Stimulated activated CD4-positive, alpha-beta T cell treated with anti-CD3 and anti-CD28 coated beads, Interleukin-4, amount 100 ng/mL, for 24 hours (primary cell): ENCODE data around the gene BCL7B.
"Not testable (repeated sequence)": the region's sequence is repeated elsewhere in the genome, so short reads cannot be mapped to it uniquely, and the experiment has no call there.

Experiments used
- DNase-seq: peaks from one replicate; pipeline ENCODE4 v3.0.0-alpha.2; 2020

The BCL7B gene

DNA sequence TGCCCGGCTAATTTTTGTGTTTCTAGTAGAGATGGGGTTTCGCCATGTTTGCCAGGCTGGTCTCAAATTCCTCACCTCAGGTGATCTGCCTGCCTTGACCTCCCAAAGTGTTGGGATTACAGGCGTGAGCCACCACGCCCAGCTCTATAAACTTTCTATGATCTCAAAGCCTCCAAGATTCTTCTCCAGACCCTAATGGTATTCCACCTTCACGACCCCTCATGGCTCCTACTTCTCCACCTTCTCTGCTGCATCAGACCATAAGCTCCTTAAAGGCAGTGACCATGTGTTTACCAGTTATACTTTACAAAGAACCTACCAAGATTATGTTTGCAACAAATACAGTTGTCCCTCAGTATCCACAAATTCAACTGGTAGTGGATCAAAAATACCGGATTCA lies 25.3 kb downstream of the BCL7B start:
- no peak for DNase-seq

DNA sequence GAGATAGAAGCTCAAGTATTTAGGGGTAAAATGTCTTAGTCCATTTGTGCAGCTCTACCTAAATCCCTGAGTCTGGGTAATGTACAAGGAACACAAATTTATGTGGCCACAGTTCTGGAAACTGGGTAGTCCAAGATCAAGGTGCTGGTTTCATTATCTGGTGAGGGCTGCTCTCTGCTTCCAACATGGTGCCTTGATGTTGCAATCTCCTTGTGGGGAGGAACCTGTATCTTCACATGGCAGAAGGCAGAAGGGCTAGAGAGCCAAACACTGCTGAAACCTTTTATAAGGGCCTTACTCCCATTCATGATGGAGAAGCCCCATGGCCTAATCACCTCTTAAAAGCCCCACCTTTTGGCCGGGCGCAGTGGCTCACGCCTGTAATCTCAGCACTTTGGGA lies 26.7 kb downstream of the BCL7B start:
- DNase-seq, result no peak

DNA sequence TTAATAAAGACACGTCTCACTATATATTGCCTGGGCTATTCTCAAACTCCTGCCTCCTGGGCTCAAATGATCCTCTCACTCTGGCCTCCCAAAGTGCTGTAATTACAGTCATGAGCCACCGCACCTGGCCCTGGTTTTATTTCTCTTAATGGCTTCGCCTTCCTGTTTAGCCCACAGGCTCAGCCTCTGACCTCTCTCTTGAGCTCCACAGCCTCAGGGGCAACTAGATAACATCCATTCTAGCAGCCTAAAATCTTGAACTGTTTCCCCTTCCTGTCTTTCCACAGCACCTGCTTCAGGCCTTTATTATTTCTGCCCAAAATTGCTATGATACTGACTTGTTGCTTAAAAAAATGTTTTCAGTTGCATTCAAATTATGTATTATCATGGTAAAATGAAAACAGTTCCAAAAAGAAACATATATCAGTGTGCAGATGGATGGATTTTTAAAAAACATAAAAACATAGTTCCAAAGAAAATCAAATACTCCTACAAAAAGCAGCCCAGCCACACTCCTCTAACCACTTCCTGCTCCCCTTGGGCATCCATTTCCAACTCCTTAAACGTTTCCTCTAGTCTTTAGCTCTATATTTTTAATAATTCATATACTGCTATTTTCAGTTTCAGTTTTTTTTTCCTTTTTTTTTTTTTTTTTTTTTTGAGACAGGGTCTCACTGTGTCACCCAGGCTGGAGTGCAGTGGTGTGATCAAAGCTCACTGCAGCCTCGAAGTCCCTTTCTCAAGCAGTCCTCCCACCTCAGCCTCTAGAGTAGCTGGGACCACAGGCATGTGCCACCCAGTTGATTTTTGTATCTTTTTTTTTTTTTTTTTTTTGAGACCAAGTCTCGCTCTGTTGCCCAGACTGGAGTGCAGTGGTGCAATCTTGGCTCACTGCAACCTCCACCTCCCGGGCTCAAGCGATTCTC lies 30.3 kb downstream of the BCL7B start:
- no peak for DNase-seq

DNA sequence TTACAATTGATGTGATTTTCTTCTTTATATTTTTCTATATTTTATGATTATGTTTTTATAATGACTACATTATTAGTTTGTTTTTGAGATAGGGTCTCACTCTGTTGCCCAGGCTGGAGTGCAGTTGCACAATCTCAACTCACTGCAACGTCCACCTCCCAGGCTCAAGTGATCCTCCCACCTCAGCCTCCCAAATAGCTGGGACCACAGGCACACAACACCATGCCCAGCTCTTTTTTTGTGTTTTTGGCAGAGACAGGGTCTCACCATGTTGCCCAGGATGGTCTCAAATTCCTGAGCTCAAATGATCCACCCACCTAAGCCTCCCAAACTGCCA lies 31.4 kb downstream of the BCL7B start:
- not testable (repeated sequence) for DNase-seq

DNA sequence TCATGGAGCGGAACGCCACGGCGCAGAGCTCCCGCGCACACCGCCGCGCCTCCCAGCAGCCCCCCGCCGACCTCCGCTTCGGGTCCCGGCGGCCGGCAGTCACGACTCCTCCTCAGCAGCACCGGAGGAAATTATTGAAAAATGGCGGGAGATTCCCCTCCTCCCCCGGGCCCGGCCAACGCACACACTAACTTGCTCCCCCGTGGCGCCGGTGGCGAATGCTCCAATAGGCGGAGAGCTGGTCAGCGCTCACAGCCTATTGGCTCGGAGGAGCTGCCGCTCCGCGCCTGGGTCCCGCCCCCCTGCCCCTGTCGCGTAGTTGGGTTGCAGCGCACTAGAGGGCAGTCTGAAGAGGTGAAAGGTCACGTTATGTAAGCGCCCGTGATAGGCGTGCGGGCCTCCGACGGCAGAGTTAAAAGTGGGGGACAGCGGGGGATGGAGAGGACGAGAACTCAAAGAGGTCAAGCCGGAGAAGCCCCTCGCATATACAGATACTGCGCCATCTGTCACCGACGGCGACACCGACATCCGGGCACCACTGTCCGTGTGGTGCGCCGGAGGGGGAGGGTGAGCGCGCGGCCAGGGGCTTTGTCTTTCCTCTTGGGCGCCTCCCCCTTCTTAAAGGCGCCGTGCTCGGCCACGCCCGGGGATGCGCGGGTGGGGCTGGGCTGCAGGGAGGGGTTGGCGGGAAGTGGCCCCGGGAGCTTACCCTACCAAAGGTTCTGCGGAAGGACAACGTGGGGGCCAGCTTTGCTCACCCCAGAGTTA lies 35.2 kb downstream of the BCL7B start, which contains the start of gene BAZ1B:
Gene BAZ1B (minus strand): TSS at position 189 of the 768 bp plus-strand sequence. CDS start 360 bp downstream, outside the sequence.
- DNase-seq, result peak; percentile 97

DNA sequence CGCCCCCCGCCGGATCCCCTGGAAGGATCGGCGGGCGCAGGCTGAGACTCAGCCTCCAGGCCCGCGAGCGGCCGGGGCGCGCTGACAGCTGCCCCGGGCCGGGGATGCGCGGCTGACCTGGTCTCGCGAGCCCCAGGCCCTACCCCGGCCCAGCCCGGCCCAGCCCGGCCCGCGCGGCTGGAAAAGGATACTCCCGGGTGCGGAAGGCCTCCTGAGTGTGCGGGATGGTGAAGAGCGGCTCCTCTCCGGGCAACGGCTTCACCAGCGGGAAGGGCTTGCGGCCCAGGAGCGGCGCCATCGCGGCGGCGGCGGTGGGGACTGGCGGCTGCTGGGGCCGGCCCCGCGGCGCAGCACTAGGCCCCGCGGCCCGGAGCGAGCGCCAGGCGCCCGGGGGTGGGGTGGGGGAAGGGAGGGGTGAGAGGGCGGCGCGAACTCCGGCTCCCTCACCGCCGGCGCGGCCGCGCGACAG lies 35.8 kb downstream of the BCL7B start:
- no peak for DNase-seq

DNA sequence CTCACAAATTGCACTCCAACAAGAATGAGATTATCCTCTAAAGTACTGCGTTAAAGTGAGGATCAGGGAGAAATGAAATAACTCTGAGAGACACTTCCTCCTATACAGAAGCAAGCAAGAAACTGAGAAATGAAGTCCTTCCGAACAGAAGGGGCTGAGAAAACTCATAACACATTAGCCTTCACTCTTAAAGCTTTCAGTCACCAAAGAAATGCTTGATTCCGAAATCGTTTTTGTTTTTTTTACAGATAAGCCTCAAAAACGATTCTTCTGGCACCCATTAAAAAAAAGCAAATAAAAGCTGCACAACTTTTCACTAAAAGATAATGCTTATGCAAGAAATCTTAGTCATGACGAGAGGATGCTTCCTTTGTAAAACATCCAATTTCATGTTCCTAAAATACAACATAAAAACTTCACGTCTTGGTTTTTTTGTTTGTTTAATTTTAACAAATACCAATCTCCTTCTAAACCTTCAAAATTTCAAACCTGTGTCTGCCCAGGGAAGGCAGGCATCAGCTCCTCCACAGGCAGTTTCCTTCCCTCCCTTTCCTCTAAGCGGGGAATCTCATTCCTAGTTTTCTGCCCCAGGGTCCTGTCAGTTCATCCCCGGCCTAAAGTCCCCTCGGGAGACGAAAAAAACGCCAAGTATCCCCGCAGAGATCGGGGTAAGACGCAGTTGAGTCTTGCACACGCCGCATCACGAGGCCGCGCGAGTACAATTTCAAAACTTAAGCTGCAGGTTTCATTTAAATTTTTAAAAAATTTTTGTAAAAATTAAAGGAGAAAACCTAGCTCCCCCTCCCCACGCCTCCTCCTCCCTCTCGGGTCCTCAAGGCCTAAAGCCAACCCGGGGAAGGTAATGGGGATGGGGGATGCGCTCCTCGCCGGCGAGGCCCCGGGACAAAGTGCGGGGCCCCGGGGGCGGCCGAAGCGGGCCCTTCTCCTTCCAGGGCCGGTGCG lies 36.5 kb downstream of the BCL7B start:
- peak; percentile 15 for DNase-seq

DNA sequence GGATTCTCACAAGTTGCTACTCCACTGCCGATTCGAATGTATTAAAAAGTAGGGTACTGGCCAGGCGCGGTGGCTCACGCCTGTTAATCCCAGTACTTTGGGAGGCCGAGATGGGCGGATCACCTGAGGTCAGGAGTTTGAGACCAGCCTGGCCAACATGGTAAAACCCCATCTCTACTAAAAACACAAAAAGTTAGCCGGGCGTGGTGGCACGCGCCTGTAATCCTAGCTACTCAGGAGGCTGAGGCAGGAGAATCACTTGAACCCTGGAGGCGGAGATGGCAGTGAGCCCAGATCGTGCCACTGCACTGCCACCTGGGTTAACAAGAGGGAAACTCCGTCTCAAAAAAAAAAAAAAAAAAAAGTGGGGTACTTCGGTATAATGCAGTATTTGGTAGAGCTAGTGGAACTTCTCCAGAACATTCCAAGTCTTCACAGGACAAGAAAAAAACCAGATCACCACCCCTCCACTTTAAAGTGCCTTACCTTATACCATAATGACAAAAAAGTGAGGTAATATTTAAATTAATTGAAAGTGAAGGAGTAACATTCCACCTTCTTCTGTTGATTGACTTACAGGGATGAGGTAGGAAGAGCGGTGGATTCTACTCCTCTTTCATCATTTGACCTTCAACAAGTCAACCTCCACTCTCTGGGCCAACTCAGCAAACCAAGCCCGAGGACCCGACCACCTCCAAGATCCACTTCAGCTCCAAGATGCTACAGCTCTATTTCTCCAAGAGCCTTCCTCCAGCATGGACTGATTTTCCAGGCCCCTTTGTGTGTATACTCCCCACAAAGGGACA lies 37.4 kb downstream of the BCL7B start:
- peak; percentile 16 for DNase-seq

DNA sequence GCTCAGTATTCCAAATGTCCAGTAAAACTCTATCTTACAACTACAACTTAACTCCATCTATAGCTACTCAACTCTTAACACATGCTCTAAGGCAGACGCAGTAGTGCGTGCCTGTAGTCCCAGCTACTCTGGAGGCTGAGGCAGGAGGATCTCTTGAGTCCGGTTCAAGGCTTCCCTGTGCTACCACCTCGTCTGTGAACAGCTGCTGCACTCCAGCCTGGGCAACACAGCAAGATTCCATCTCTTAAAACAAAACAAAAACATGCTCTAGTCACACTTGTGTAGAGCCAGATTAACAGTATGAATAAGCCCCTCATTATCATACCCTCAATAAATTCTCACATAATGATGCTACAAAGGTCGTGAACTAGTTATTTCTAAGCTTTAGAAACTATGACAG lies 39.0 kb downstream of the BCL7B start:
- DNase-seq, result no peak

DNA sequence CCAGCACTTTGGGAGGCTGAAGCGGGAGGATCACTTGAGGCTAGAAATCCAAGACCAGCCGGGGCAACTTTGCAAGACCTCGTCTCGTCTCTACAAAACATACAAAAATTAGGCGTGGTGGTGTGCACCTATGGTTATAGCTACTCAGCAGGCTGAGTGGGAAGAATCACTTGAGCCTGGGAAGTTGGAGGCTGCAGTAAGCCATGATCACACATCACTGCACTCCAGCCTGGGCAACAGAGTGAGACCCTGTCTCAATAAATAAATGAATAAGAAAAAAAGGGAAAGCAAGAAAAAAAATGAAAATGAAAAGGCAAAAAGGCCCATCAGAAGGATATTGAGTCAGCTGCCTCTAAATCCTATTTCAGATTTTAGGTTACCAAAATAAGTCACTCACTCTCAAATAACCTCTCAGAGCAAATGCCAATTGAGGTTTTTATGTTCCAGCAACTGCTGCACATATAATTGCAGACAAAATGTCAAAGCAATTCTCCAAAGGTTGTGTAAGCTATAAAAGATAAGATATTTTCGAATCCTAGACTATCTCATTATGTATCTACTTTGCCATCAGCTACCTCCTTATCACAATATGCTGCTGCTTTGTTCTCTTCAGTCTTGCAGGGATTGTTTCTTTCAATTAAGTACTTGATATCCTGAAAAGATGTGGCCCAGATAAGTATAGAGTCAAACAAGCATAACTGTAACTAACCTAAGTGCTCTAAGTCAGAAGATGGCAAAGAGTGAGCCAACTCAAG lies 40.1 kb downstream of the BCL7B start:
- DNase-seq, result no peak

DNA sequence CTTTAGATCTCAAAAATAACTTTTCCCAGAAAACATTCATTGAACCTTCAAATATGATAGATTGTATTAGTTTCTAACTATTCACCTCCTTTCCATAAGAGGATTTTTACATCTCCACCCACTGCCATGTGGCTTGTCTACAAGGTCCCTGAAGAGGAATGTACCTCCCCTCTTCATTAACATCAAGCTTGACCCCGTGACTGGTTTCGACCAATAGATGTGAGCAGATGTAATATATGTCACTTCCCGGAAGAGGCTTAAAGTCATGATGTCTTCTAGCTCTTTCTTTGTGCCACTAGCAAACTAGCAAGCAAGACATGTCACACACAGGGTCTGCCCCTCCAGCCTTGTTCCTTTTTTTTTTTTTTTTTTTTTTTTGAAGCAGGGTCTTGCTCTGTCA lies 42.3 kb downstream of the BCL7B start:
- no peak for DNase-seq

DNA sequence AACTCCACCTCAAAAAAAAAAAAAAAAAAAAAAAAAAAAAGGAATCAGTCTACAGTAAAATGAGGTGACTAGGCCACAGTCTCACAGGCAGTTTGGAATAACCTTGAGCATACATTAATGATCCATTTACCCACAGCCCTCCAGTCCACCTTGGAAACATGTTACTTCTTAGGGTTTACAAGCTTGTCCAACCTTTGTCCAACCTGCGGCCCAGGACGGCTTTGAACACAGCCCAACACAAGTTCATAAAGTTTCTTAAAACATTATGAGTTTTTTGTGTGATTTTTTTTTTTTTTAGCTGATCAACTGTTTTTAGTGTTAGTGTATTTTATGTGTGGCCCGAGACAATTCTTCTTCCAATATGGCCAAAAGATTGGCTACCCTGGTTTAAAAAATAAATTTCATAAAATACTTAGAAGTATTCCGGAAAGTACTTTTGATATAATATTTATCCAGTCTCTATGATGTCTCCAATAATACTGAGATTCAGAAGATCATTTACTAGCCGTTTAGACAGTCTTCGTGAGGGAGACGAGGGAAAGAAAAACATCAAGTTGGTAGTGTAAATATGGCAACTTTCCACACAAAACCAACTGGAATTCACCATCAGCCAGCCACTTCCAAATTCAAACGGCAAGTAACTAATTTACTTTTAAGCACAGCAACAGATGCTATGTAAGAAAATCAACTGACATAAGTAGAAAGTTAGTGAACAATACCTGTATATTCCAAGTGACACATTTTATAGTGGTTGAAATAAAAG lies 45.3 kb downstream of the BCL7B start:
- no peak for DNase-seq

DNA sequence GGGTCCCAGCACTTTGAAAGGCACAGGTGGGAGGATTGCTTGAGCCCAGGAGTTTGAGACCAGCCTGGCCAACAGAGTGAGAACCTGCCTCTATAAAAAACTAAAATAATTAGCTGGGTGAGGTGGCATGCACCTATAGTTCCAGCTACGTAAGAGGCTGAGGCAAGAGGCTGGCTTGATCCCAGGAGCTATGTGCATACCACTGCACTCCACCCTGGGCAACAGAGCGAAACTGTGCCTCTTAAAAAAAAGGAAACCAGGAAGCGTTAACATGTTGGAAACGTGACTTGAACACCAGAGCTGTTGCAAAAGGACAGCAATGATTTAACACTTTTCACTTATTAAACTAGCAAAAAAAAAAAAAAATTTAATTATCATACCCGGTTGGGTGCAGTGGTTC lies 48.0 kb downstream of the BCL7B start:
- DNase-seq, result no peak

DNA sequence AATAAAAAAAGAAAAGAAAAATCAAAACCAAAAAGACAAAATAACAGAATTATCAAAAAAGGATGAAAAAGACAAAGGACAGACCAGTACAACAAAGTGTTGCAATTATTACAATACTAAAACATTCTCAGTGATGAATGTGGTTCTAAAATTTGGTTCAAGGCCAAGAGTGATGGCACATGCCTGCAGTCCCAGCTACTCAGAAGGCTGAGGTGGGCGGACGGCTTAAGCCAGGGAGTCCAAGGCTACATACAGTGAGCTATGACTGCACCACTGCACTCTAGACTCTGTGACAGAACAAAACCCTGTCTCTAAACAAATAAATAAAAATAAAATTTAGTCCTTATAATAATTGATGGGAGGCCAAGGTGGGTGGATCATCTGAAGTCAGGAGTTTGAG lies 49.9 kb downstream of the BCL7B start:
- no peak for DNase-seq

DNA sequence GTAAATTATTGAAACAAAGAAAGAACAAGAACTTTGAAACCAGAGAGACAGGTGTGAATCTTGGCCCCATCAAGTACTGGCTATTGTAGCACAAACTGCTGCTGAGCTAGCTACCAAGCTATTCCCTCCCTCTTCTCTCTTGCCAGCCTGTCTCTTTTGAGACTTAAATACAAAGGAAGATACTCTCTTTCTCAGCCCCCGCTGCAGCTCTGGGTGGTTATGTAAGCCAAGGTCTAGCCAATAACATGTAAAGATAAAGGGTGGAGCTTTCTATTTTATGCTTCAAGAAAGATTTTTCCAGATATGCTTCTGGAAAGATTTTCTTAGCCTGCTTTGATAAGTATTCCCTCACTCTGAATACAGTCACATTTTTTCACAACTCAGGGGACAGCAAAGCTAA lies 52.6 kb downstream of the BCL7B start:
- no peak for DNase-seq

DNA sequence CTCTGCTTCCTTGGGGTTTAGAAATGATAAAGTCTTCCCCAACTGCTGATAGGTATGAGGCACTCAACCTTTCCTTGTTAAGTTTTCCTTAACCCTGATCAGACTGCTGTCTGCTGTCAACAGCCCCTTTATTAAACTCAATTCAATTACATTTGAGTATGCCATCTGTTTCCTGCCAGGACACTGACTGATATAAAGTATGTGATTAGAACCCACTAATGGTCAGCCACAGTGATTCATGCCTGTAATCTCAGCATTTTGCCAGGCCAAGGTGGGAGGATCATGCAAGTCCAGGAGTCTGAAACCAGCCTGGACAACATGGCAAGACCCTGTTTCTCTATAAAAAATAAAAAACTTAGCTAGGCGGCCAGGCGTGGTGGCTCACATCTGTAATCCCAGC lies 53.5 kb downstream of the BCL7B start:
- no peak for DNase-seq

DNA sequence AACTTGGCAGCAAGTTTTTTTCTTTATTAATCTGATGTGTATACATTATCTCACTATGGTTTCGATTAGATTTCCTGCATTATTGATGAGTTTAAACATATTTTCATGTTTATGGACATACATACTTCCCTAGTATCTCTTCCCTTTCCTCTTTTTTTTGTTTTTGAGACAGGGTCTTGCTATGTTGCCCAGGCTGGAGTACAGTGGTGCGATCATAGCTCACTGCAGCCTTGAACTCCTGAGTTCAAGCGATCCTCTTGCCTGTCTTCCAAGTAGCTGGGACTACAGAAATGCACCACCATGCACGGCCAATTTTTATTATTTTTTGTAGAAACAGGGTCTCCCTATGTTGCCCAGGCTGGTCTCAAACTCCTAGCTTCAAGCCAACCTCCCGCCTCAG lies 54.3 kb downstream of the BCL7B start:
- no peak for DNase-seq

DNA sequence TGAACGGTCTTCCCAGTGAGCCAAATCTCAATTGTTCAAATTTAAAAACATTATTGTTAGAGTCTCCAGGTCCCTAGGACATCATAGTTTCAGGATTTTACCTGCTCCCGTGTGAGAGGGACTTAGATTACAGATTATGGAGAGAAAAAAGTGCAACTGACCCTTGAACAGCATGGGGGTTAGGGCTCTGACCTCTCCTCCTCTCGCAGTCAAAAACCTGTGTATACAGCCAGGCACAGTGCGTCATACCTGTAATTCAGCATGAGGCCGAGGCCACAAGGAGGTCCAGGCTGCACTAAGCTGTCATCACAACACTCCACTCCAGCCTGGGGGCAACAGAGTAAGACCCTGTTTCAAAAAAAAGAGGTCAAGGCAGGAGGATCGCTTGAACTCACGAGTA lies 60.9 kb downstream of the BCL7B start:
- DNase-seq, result no peak

DNA sequence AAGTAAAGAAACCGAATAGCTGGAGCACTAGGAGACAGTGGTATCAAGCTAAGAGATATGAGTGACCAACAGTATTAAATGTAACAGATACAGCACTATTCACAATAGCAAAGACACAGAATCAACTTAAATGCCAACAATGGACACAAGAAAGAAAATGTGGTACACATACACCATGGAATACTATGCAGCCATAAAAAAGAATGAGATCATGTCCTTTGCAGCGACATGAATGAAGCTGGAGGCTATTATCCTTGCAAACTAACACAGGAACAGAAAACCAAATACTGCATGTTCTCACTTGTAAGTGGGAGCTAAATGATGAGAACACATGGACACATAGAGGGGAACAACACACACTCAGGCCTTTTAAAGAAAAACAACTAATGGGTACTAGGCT lies 62.0 kb downstream of the BCL7B start:
- not testable (repeated sequence) for DNase-seq

DNA sequence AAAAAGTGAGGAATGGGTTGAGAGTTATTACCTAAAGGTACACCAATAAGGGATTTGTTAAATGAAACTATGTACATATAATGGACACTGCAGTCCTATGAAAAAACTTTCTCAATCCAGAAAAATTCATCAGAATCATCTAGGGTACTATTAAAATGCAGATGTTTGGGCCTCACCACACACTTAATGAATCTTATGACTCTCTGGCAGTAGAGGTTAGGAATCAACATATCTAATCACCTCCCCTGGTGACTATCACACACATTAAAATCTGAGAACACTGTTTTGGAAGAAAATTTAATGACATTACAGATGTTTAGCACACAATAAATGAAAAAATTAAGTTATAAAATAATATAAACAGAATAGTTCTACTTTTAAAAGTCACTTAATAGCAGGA lies 67.5 kb downstream of the BCL7B start:
- no peak for DNase-seq
